ENCODE measurements around the gene PPP2R2B. TPM values are rescaled to one million over a fixed set of nuclear protein-coding genes. Genes with fewer than 3 reads are reported as not detected.

PPP2R2B gene
- polyA plus RNA-seq, 1 donor (not counting 4 experiments of a cell fraction or from before 2014, with no cell fraction given), result 0.33 TPM

GRCh38 chr5:146703899-146704298, 174.7 kb downstream of the PPP2R2B start:
- Histone ChIP-seq H2AFZ (ENCODE audit: control insufficient read depth, low read length) (no peak overlapping the region), H3K4me3 (ENCODE audit: control insufficient read depth in 2 of 3, extremely low read depth in 1 of 3, insufficient read depth in 2 of 3, low read depth in 1 of 3, low read length in 3 of 3) (no peak overlapping the region), H3K4me2 (ENCODE audit: control insufficient read depth, extremely low read depth, insufficient read depth, low read depth, low read length) (peak overlapping the region; percentile 69), H3K79me2 (ENCODE audit: control insufficient read depth, insufficient read depth, low read length) (no peaks in the 10 kb centered on the region), H3K27me3 (ENCODE audit: control insufficient read depth, extremely low read depth, insufficient read depth, low read length) (no peaks in the 10 kb centered on the region), H3K27ac (ENCODE audit: control insufficient read depth, insufficient read depth, low read length) (peak overlapping the region; percentile 70), H3K9me3 (ENCODE audit: control insufficient read depth, low read depth, low read length) (no peaks in the 10 kb centered on the region), H4K20me1 (ENCODE audit: control insufficient read depth, extremely low read depth, insufficient read depth, low read length) (no peaks in the 10 kb centered on the region), H3K9ac (ENCODE audit: control insufficient read depth, extremely low read depth, insufficient read depth, low read length) (no peak overlapping the region), H3K9me1 (ENCODE audit: control insufficient read depth, extremely low read depth, insufficient read depth, low read length) (no peaks in the 10 kb centered on the region), H3K4me1 (ENCODE audit: control insufficient read depth, extremely low read depth, insufficient read depth, low read length) (peaks cover 30% of the 10 kb centered on the region), H3K36me3 (ENCODE audit: control insufficient read depth in 2 of 2, extremely low read depth in 1 of 2, insufficient read depth in 2 of 2, low read length in 2 of 2) (no peaks in the 10 kb centered on the region)
- FAIRE-seq (no peak), DNase-seq (ENCODE audit: low read depth, low spot score) (peak; percentile 75)
- TF ChIP-seq CTCF (optimal IDR thresholded peaks at IDR 0.05 in 1 of 3, IDR thresholded peaks at IDR 0.05 in 1 of 3, conservative IDR thresholded peaks at IDR 0.05 in 1 of 3; ENCODE audit: extremely low read depth in 1 of 3, insufficient read depth in 2 of 3, low read length in 3 of 3) (no peak), EZH2 (IDR thresholded peaks at IDR 0.05; ENCODE audit: low read length) (no peak)
- dilution Hi-C loops (cut with MboI; ENCODE audit: extremely low pct_ligation_motif_present, low sequenced_read_pairs), result no loop called here

- DNase-seq (ENCODE audit: low read depth, low spot score) (peak; percentile 25), FAIRE-seq (peak; percentile 88)
- Histone ChIP-seq H3K36me3 (ENCODE audit: control insufficient read depth in 2 of 2, extremely low read depth in 1 of 2, insufficient read depth in 2 of 2, low read length in 2 of 2) (no peaks in the 10 kb centered on the region), H3K4me1 (ENCODE audit: control insufficient read depth, extremely low read depth, insufficient read depth, low read length) (peaks cover 30% of the 10 kb centered on the region), H3K9me1 (ENCODE audit: control insufficient read depth, extremely low read depth, insufficient read depth, low read length) (no peaks in the 10 kb centered on the region), H3K4me3 (ENCODE audit: control insufficient read depth in 2 of 3, extremely low read depth in 1 of 3, insufficient read depth in 2 of 3, low read depth in 1 of 3, low read length in 3 of 3) (peak overlapping the region in 1 of 3 experiments; percentile 9), H3K27ac (ENCODE audit: control insufficient read depth, insufficient read depth, low read length) (peak overlapping the region; percentile 70), H3K9me3 (ENCODE audit: control insufficient read depth, low read depth, low read length) (no peaks in the 10 kb centered on the region), H2AFZ (ENCODE audit: control insufficient read depth, low read length) (peak overlapping the region; percentile 43), H3K27me3 (ENCODE audit: control insufficient read depth, extremely low read depth, insufficient read depth, low read length) (no peaks in the 10 kb centered on the region), H3K79me2 (ENCODE audit: control insufficient read depth, insufficient read depth, low read length) (no peaks in the 10 kb centered on the region), H4K20me1 (ENCODE audit: control insufficient read depth, extremely low read depth, insufficient read depth, low read length) (no peaks in the 10 kb centered on the region), H3K4me2 (ENCODE audit: control insufficient read depth, extremely low read depth, insufficient read depth, low read depth, low read length) (peak overlapping the region; percentile 69), H3K9ac (ENCODE audit: control insufficient read depth, extremely low read depth, insufficient read depth, low read length) (peak overlapping the region; percentile 12)
- TF ChIP-seq CTCF (optimal IDR thresholded peaks at IDR 0.05 in 1 of 3, IDR thresholded peaks at IDR 0.05 in 1 of 3, conservative IDR thresholded peaks at IDR 0.05 in 1 of 3; ENCODE audit: extremely low read depth in 1 of 3, insufficient read depth in 2 of 3, low read length in 3 of 3), result no peak
- no peak for TF ChIP-seq EZH2 (IDR thresholded peaks at IDR 0.05; ENCODE audit: low read length)
- dilution Hi-C loops (cut with MboI; ENCODE audit: extremely low pct_ligation_motif_present, low sequenced_read_pairs), result no loop called here
These were observed 175.1 kb downstream of the PPP2R2B start for GRCh38 chr5:146703499-146703898.
